ENCODE results near the gene ARHGEF18.
A peak's percentile ranks its signal among the peaks of the same experiment; 100 is the strongest.
"Not testable (repeated sequence)": the region's sequence is repeated elsewhere in the genome, so short reads cannot be mapped to it uniquely, and the experiment has no call there.

Gene ARHGEF18
- 104 to 374 (median 219) reads per million in 9 experiments for total RNA-seq

GRCh38 chr19:7348587-7349230, at the start of gene ARHGEF18:
TSS of gene ARHGEF18 (plus strand) at chr19:7348937. CDS start at chr19:7362891, 13,954 bp downstream.
- DNase-seq (peak; percentile 17 to 35 (median 26)), ATAC-seq (replicated peaks) (peak; percentile 51)
- H3K36me3 Mint-ChIP-seq (ENCODE audit: insufficient read depth), result peaks cover 41% of the 10 kb centered on the region
- peak within 1 kb of the TSS; percentile 96 to 98 for H3K27ac Mint-ChIP-seq
- H3K27me3 Mint-ChIP-seq, result no peaks in the 10 kb centered on the region
- peaks cover 0 to 4% of the 10 kb centered on the region in 2 donors for H3K9me3 Mint-ChIP-seq
- H3K4me1 Mint-ChIP-seq (ENCODE audit: low read depth in 2 of 2), result peaks cover 63 to 64% of the 10 kb centered on the region in 2 donors
- H3K4me3 Mint-ChIP-seq, result peak within 1 kb of the TSS; percentile 99 to 100

GRCh38 chr19:7301525-7301924, 47.2 kb upstream of the ARHGEF18 start:
- no peak overlapping the region for H3K27ac Mint-ChIP-seq

DNA sequence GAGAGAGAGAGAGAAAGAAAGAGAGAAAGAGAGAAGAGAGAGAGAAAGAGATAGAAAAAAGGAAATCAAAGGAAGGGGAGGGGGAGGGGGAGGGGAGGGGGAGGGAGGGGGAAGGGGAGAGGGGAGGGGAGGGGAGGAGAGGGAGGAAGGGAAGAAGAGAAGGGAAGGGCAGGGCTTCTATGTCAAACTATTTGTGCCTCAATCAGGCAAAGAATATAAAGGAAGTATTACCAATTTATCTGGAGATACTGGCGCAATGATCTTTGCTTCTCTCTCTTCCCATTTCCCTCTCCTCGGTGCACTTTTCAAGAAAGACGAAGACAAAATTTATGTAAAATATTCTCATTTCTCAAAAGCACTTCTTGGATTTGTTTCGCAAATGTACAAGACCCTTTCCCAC, 45.3 kb upstream of the ARHGEF18 start:
- Mint-ChIP-seq H3K27ac (peak overlapping the region in 1 of 2 donors; percentile 70), H3K4me3 (no peak overlapping the region), H3K9me3 (no peaks in the 10 kb centered on the region), H3K4me1 (ENCODE audit: low read depth in 2 of 2) (no peaks in the 10 kb centered on the region), H3K27me3 (peaks cover 19 to 29% of the 10 kb centered on the region in 2 donors), H3K36me3 (ENCODE audit: insufficient read depth) (peaks cover 4% of the 10 kb centered on the region)
- DNase-seq (no peak), ATAC-seq (replicated peaks) (no peak)

More at GRCh38 chr19:7301525-7301924, 47.2 kb upstream of the ARHGEF18 start:
- Mint-ChIP-seq H3K27me3 (peaks cover 27 to 45% of the 10 kb centered on the region in 2 donors), H3K36me3 (ENCODE audit: insufficient read depth) (peaks cover 6% of the 10 kb centered on the region), H3K4me1 (ENCODE audit: low read depth in 2 of 2) (no peaks in the 10 kb centered on the region), H3K9me3 (no peaks in the 10 kb centered on the region), H3K4me3 (no peak overlapping the region)
- DNase-seq (no peak), ATAC-seq (replicated peaks) (no peak)

GRCh38 chr19:7304200-7304599, 44.5 kb upstream of the ARHGEF18 start:
- no peak overlapping the region for H3K4me3 Mint-ChIP-seq
- ATAC-seq (replicated peaks), result no peak
- peaks cover 18 to 27% of the 10 kb centered on the region in 2 donors for H3K27me3 Mint-ChIP-seq
- DNase-seq, result no peak
- no peak overlapping the region for H3K27ac Mint-ChIP-seq
- H3K4me1 Mint-ChIP-seq (ENCODE audit: low read depth in 2 of 2), result no peaks in the 10 kb centered on the region
- peaks cover 4% of the 10 kb centered on the region for H3K36me3 Mint-ChIP-seq (ENCODE audit: insufficient read depth)
- no peaks in the 10 kb centered on the region for H3K9me3 Mint-ChIP-seq

DNA sequence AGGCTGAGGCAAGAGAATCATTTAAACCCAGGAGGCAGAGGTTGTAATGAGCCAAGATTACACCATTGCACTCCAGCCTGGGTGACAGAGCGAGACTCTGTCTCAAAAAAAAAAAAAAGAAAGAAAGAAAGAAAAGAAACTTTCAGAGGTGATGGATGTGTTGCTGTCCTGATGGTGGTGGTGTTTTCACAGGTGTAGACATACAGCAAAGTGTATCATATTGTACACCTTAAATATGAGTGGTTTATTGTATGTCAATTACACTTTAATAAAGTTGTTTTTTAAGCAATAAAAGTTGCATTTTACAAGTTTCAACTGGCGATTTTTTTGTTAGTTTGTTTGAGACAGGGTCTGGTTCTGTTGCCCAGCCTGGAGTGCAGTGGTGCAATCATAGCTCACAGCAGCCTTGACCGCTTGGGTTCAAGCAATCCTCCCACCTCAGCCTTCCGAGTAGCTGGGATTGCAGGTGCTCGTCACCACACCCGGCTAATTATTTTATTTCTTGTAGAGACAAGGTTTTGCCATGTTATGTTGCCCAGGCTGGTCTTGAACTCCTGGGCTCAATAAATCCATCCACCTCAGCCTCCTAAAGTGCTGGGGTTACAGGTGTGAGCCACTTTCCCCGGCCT, 41.0 kb upstream of the ARHGEF18 start:
- ATAC-seq (replicated peaks) (no peak), DNase-seq (no peak)
- Mint-ChIP-seq H3K36me3 (ENCODE audit: insufficient read depth) (peaks cover 4% of the 10 kb centered on the region), H3K27me3 (peaks cover 0 to 13% of the 10 kb centered on the region in 2 donors), H3K9me3 (no peaks in the 10 kb centered on the region), H3K4me1 (ENCODE audit: low read depth in 2 of 2) (no peaks in the 10 kb centered on the region), H3K27ac (peak overlapping the region in 1 of 2 donors; percentile 31), H3K4me3 (no peak overlapping the region)

DNA sequence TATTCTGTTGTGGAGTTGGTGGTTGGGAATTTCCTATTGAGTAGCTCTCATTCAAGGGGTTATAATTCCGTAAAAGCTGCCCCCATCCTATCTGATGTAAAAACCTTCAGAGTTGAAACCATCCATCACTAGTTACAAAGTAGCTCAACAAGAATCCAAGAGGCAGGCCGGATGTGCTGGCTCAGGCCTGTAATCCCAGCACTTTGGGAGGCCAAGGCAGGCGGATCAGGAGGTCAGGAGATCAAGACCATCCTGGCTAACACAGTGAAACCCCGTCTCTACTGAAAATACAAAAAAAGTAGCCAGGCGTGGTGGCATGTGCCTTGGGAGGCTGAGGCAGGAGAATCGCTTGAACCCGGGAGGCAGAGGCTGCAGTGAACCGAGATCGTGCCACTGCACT, 40.4 kb upstream of the ARHGEF18 start:
- not testable (repeated sequence) for ATAC-seq (replicated peaks); DNase-seq; H3K9me3 Mint-ChIP-seq; H3K27ac Mint-ChIP-seq; H3K36me3 Mint-ChIP-seq (ENCODE audit: insufficient read depth); H3K4me1 Mint-ChIP-seq (ENCODE audit: low read depth in 2 of 2); H3K4me3 Mint-ChIP-seq
- peaks cover 0 to 19% of the 10 kb centered on the region in 2 donors for H3K27me3 Mint-ChIP-seq

DNA sequence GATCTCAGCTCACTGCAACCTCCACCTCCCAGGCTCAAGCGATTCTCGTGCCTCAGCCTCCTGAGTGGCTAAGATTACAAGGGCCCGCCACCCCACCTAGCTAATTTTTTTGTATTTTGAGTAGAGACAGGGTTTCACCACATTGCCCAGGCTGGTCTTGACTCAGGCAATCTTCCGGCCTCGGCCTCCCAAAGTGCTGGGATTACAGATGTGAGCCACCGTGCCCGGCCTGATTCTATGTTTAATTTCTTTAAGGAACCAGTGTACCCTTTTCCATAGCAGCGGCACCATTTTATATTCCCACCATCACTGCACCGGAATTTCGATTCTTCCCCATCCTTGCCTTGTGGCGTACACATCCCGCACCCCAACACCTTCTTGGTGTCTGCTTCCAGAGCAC, 36.8 kb upstream of the ARHGEF18 start:
- no peaks in the 10 kb centered on the region for H3K4me1 Mint-ChIP-seq (ENCODE audit: low read depth in 2 of 2)
- no peaks in the 10 kb centered on the region for H3K9me3 Mint-ChIP-seq
- ATAC-seq (replicated peaks) (no peak), DNase-seq (no peak)
- no peaks in the 10 kb centered on the region for H3K36me3 Mint-ChIP-seq (ENCODE audit: insufficient read depth)
- peaks cover 0 to 9% of the 10 kb centered on the region in 2 donors for H3K27me3 Mint-ChIP-seq
- H3K4me3 Mint-ChIP-seq, result no peak overlapping the region
- no peak overlapping the region for H3K27ac Mint-ChIP-seq

DNA sequence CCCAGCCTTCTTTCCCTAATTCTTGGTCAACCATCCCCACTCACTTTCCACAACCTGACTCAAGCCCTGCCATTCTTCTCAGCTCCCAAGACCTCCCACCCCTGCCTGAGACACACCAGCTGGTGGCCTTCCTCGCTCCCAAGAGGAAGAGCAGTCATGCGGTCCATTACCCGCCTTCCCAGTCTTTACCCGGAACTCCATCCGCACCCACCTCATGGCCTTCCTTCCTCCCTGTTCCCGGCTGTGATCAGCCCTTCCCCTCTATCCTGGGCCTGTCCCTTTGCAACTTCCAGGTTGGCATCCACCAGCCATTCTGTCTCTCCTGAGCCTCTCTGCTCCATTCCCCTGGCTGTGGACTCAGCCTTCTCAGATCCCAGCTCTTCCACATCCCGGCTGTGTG, 35.9 kb upstream of the ARHGEF18 start:
- H3K4me3 Mint-ChIP-seq, result no peak overlapping the region
- H3K4me1 Mint-ChIP-seq (ENCODE audit: low read depth in 2 of 2), result no peaks in the 10 kb centered on the region
- H3K36me3 Mint-ChIP-seq (ENCODE audit: insufficient read depth), result no peaks in the 10 kb centered on the region
- no peak overlapping the region for H3K27ac Mint-ChIP-seq
- no peaks in the 10 kb centered on the region for H3K9me3 Mint-ChIP-seq
- ATAC-seq (replicated peaks), result no peak
- no peak for DNase-seq
- H3K27me3 Mint-ChIP-seq, result peaks cover 0 to 9% of the 10 kb centered on the region in 2 donors

- Mint-ChIP-seq H3K36me3 (ENCODE audit: insufficient read depth) (peaks cover 3% of the 10 kb centered on the region), H3K27me3 (peaks cover 5 to 19% of the 10 kb centered on the region in 2 donors), H3K27ac (no peak overlapping the region), H3K4me1 (ENCODE audit: low read depth in 2 of 2) (no peaks in the 10 kb centered on the region), H3K9me3 (no peaks in the 10 kb centered on the region), H3K4me3 (no peak overlapping the region)
- no peak for DNase-seq
- no peak for ATAC-seq (replicated peaks)
These were observed 30.6 kb upstream of the ARHGEF18 start for GRCh38 chr19:7318176-7318575.

GRCh38 chr19:7326105-7326877, 22.4 kb upstream of the ARHGEF18 start:
- ATAC-seq (replicated peaks), result no peak

DNA sequence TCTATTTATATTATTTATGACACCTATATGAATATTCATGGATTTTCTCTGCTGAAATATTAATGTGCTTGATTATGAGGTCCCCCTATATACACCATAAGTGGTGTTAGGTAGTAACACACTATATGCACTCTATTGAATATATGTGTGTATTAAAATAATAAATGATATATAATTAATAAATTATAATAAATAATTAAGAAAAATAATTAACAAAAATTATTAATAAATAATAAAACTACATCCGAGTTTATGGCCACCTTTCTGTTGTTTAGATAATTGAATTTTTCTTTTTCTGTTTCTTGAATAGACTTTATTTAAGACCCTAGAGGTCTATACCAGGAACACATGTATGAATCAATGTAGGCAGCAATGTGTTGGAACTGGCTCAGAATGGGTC, 20.9 kb upstream of the ARHGEF18 start:
- H3K4me3 Mint-ChIP-seq, result no peak overlapping the region

More at GRCh38 chr19:7326105-7326877, 22.4 kb upstream of the ARHGEF18 start:
- peak; percentile 35 to 50 (median 43) for DNase-seq
- Mint-ChIP-seq H3K4me1 (ENCODE audit: low read depth in 2 of 2) (no peaks in the 10 kb centered on the region), H3K27me3 (peaks cover 3 to 18% of the 10 kb centered on the region in 2 donors), H3K36me3 (ENCODE audit: insufficient read depth) (peaks cover 3% of the 10 kb centered on the region), H3K9me3 (peaks cover 0 to 1% of the 10 kb centered on the region in 2 donors), H3K4me3 (no peak overlapping the region), H3K27ac (no peak overlapping the region)

GRCh38 chr19:7328647-7329046, 20.1 kb upstream of the ARHGEF18 start:
- H3K4me1 Mint-ChIP-seq (ENCODE audit: low read depth in 2 of 2), result no peaks in the 10 kb centered on the region
- no peak for ATAC-seq (replicated peaks)
- DNase-seq, result no peak
- H3K27ac Mint-ChIP-seq, result no peak overlapping the region
- peaks cover 0 to 16% of the 10 kb centered on the region in 2 donors for H3K27me3 Mint-ChIP-seq
- no peaks in the 10 kb centered on the region for H3K36me3 Mint-ChIP-seq (ENCODE audit: insufficient read depth)
- H3K9me3 Mint-ChIP-seq, result peaks cover 0 to 1% of the 10 kb centered on the region in 2 donors
- no peak overlapping the region for H3K4me3 Mint-ChIP-seq

More for the DNA sequence above, 20.9 kb upstream of the ARHGEF18 start:
- H3K9me3 Mint-ChIP-seq, result peaks cover 0 to 1% of the 10 kb centered on the region in 2 donors
- H3K27me3 Mint-ChIP-seq, result peaks cover 0 to 16% of the 10 kb centered on the region in 2 donors
- DNase-seq (no peak), ATAC-seq (replicated peaks) (no peak)
- no peaks in the 10 kb centered on the region for H3K4me1 Mint-ChIP-seq (ENCODE audit: low read depth in 2 of 2)
- H3K27ac Mint-ChIP-seq, result no peak overlapping the region
- peaks cover under 1% of the 10 kb centered on the region for H3K36me3 Mint-ChIP-seq (ENCODE audit: insufficient read depth)

GRCh38 chr19:7331446-7331845, 17.3 kb upstream of the ARHGEF18 start:
- Mint-ChIP-seq H3K27me3 (peaks cover 0 to 2% of the 10 kb centered on the region in 2 donors), H3K4me3 (no peak overlapping the region), H3K36me3 (ENCODE audit: insufficient read depth) (peaks cover 2% of the 10 kb centered on the region), H3K4me1 (ENCODE audit: low read depth in 2 of 2) (no peaks in the 10 kb centered on the region), H3K27ac (no peak overlapping the region), H3K9me3 (no peaks in the 10 kb centered on the region)
- DNase-seq, result no peak
- ATAC-seq (replicated peaks), result no peak
